Progenitor cell of endocrine pancreas (in vitro differentiated cells): ENCODE data around the gene APOD. TPM values are rescaled to one million over a fixed set of nuclear protein-coding genes. Genes with fewer than 3 reads are reported as not detected.
"Not testable (repeated sequence)": the region's sequence is repeated elsewhere in the genome, so short reads cannot be mapped to it uniquely, and the experiment has no call there.

ENCODE experiments used
- DNase-seq: peaks from one replicate; pipeline ENCODE4 v3.0.0; 2021; ENCODE audit warnings: low spot score; ENCODE audit not compliant: unreplicated experiment
- H3K27ac Mint-ChIP-seq: 2 replicates; pipeline ENCODE4 v1.8.0; 2021; ENCODE audit warnings: mild to moderate bottlenecking, moderate library complexity, mixed read lengths
- H3K27me3 Mint-ChIP-seq: 2 replicates; pipeline ENCODE4 v1.8.0; 2021; ENCODE audit warnings: mixed read lengths
- H3K36me3 Mint-ChIP-seq: 2 replicates; pipeline ENCODE4 v1.8.0; 2022; ENCODE audit warnings: mixed read lengths; ENCODE audit not compliant: insufficient read depth
- H3K4me1 Mint-ChIP-seq: 2 replicates; pipeline ENCODE4 v1.8.0; 2021; ENCODE audit warnings: low read depth, mixed read lengths
- H3K4me3 Mint-ChIP-seq: 2 replicates; pipeline ENCODE4 v1.8.0; 2021; ENCODE audit warnings: low read depth, mild to moderate bottlenecking, moderate library complexity, mixed read lengths
- H3K9me3 Mint-ChIP-seq: 2 replicates; pipeline ENCODE4 v1.8.0; 2021; ENCODE audit warnings: low read depth, mixed read lengths
- total RNA-seq: library from RNA; stranded (reverse); gene quantifications from 2 replicates; pipeline ENCODE4 v1.2.1, GENCODE V29; 2021
- TF ChIP-seq, protein P1 (sequence below): fragments of 200-600 bp; sonication (generic); IDR thresholded peaks from one replicate; pipeline ENCODE4 v1.5.0; 2021; ENCODE audit warnings: antibody characterized with exemption, mild to moderate bottlenecking; ENCODE audit not compliant: unreplicated experiment

APOD gene
- total RNA-seq, 1 donor from 2014 or later: not detected

DNA sequence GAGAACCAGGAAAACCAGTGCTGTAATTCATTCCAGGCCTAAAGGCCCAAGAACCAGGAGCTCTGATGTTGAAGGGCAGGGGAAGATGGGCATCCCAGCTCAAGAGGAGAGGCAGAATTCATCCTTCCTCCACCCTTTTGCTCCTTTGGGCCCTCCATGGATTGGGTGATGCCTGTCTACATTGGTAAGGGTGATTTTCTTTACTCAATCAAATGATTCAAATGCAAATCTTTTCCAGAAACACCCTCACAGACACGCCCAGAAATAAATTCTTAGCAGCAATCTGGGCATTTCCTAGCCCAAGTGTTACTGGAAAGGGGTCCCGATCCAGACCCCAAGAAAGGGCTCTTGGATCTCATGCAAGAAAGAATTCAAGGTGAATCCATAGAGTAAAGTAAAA lies 17.6 kb upstream of the APOD start:
- H3K4me3 Mint-ChIP-seq: no peak overlapping the region
- no peak overlapping the region for H3K27ac Mint-ChIP-seq
- H3K9me3 Mint-ChIP-seq: peaks cover 16% of the 10 kb centered on the region
- TF ChIP-seq, protein P1, sequence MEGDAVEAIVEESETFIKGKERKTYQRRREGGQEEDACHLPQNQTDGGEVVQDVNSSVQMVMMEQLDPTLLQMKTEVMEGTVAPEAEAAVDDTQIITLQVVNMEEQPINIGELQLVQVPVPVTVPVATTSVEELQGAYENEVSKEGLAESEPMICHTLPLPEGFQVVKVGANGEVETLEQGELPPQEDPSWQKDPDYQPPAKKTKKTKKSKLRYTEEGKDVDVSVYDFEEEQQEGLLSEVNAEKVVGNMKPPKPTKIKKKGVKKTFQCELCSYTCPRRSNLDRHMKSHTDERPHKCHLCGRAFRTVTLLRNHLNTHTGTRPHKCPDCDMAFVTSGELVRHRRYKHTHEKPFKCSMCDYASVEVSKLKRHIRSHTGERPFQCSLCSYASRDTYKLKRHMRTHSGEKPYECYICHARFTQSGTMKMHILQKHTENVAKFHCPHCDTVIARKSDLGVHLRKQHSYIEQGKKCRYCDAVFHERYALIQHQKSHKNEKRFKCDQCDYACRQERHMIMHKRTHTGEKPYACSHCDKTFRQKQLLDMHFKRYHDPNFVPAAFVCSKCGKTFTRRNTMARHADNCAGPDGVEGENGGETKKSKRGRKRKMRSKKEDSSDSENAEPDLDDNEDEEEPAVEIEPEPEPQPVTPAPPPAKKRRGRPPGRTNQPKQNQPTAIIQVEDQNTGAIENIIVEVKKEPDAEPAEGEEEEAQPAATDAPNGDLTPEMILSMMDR: no peak
- peaks cover 2% of the 10 kb centered on the region for H3K36me3 Mint-ChIP-seq
- H3K27me3 Mint-ChIP-seq: no peaks in the 10 kb centered on the region
- no peaks in the 10 kb centered on the region for H3K4me1 Mint-ChIP-seq
- DNase-seq: no peak

DNA sequence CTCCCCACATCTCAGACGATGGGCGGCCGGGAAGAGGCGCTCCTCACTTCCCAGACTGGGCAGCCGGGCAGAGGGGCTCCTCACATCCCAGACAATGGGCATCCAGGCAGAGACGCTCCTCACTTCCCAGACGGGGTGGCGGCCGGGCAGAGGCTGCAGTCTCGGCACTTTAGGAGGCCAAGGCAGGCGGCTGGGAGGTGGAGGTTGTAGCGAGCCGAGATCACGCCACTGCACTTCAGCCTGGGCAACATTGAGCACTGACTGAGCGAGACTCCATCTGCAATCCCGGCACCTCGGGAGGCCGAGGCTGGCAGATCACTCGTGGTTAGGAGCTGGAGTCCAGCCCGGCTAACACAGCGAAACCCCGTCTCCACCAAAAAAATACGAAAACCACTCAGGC lies 16.2 kb upstream of the APOD start:
- H3K9me3 Mint-ChIP-seq: peaks cover 12% of the 10 kb centered on the region
- not testable (repeated sequence) for DNase-seq, H3K27ac Mint-ChIP-seq, H3K4me1 Mint-ChIP-seq, H3K36me3 Mint-ChIP-seq, H3K27me3 Mint-ChIP-seq, H3K4me3 Mint-ChIP-seq

DNA sequence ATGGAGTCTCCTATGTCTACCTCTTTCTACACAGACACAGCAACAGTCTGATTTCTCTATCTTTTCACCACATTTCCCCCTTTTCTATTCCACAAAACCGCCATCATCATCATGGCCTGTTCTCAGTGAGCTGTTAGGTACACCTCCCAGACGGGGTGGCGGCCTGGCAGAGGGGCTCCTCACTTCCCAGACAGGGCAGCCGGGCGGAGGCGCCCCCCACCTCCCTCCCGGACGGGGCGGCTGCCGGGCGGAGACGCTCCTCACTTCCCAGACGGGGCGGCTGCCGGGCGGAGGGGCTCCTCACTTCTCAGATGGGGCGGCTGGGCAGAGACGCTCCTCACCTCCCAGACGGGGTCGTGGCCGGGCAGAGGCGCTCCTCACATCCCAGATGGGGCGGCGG lies 15.8 kb upstream of the APOD start:
- not testable (repeated sequence) for H3K4me3 Mint-ChIP-seq, H3K27me3 Mint-ChIP-seq, H3K4me1 Mint-ChIP-seq, H3K27ac Mint-ChIP-seq, H3K36me3 Mint-ChIP-seq, DNase-seq
- peaks cover 11% of the 10 kb centered on the region for H3K9me3 Mint-ChIP-seq

DNA sequence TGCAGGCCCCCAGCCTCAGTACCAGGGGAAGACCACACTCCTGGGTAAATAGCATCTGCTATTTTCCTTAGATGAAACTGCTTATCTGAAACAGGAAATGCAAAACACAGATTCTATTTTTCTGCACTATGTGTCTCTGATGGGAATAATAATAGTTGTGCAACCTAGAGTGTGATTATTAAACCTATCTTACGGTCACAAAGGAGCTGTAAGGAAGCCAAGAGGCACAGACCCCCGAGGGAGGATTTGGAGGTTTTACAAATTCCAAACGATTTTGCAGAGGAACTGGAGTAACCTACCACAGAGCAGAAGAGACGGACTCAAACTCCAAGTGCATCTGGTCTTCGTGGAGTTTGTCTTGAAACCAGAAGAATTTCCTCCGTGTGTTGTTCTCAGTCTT lies 14.1 kb upstream of the APOD start:
- Mint-ChIP-seq H3K4me1 (no peaks in the 10 kb centered on the region), H3K36me3 (no peaks in the 10 kb centered on the region), H3K27ac (no peak overlapping the region), H3K9me3 (peaks cover 7% of the 10 kb centered on the region), H3K27me3 (no peaks in the 10 kb centered on the region), H3K4me3 (no peak overlapping the region)
- no peak for DNase-seq
- TF ChIP-seq, protein P1: no peak

DNA sequence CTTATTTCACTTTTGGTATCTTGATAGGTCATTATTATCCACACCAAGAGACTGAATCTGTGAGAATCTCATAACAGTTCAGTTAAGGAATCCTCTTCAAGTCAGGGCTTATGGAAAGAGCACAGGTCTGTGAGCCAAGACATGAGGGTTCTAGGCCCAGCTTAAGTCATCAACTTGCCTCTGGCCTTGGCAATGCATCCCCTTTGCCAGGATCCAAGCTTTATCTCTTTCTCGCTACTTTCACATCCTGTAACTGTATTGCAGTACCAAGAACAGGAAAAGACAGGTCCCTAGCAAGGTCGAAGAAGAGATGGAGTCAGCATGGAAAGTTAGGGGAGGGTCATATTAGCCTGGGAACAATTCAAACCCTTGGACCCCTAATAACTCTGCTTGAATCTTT lies 13.5 kb upstream of the APOD start:
- TF ChIP-seq, protein P1: no peak
- Mint-ChIP-seq H3K36me3 (no peaks in the 10 kb centered on the region), H3K9me3 (peaks cover 4% of the 10 kb centered on the region), H3K4me3 (no peak overlapping the region), H3K27ac (no peak overlapping the region), H3K4me1 (no peaks in the 10 kb centered on the region), H3K27me3 (no peaks in the 10 kb centered on the region)
- DNase-seq: no peak

DNA sequence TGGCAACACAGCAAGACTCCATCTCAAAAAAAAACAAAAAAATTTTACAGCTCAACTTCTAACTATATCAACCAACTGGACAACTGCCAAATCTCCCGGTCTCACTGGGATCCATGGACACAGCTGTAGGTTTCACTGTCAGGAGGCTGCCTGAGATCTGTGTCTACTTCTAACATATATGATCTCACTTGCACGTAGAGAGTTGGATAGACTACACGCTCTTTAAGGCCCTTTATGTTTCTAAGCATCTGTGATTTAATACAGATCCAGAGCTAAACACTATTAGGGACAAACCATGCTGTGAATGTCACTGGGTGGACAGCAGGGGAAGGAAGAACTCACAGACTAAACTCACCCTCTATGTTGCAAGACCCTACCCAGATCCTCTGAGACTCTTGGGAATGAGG lies 13.0 kb upstream of the APOD start:
- Mint-ChIP-seq H3K9me3 (peaks cover 4% of the 10 kb centered on the region), H3K27me3 (no peaks in the 10 kb centered on the region), H3K27ac (no peak overlapping the region), H3K4me3 (no peak overlapping the region), H3K4me1 (no peaks in the 10 kb centered on the region), H3K36me3 (no peaks in the 10 kb centered on the region)
- TF ChIP-seq, protein P1: no peak
- no peak for DNase-seq
